MM.1S (cell line): Measurements from ENCODE around the gene SLC25A28.

Experiments used
- CTCF ChIP-seq: fragments of 300-600 bp; sonication (generic); IDR thresholded peaks from 2 replicates; pipeline ENCODE4 v1.5.1; 2016; ENCODE audit warnings: antibody characterized with exemption, low read length, mixed read lengths
- EZH2 ChIP-seq: fragments of 300-600 bp; sonication (generic); optimal IDR thresholded peaks from 2 replicates; pipeline ENCODE3; 2017; ENCODE audit warnings: low read depth, mild to moderate bottlenecking, antibody characterized with exemption, low read length, mixed read lengths
- EZH2phosphoT487 ChIP-seq: fragments of 300-600 bp; sonication (generic); IDR thresholded peaks from 2 replicates; pipeline ENCODE4 v1.6.1; 2018; ENCODE audit warnings: antibody characterized with exemption, low read length

GRCh38 chr10:99562631-99563030 is 57.6 kb downstream of the SLC25A28 start:
- no peak for TF ChIP-seq EZH2
- no peak for TF ChIP-seq CTCF
- no peak for TF ChIP-seq EZH2phosphoT487
